ENCODE results near the gene CCDC88C.

GRCh38 chr14:91380123-91380522 lies 37.5 kb downstream of the CCDC88C start:
- TF ChIP-seq POLR2A (IDR thresholded peaks at IDR 0.05) (no peak), CTCF (IDR thresholded peaks at IDR 0.05) (no peak)
